Testis (tissue), 2 donors: ENCODE results near the gene BAMBI.
A peak's percentile ranks its signal among the peaks of the same experiment; 100 is the strongest.

Experiments
- CTCF ChIP-seq, 3 experiments: fragments of 450-650 bp in 2 of 3; fragments of 200-600 bp in 1 of 3; sonication (generic) in 1 of 3; IDR thresholded peaks; one replicate each; pipeline ENCODE4 v1.5.1; 2016 to 2019; ENCODE audit warnings: antibody characterized with exemption in 3 of 3, mild to moderate bottlenecking in 2 of 3, moderate library complexity in 1 of 3
- POLR2A ChIP-seq: fragments of 450-650 bp; IDR thresholded peaks from one replicate; pipeline ENCODE4 v1.6.1; 2017; ENCODE audit warnings: antibody characterized with exemption, mild to moderate bottlenecking, moderate library complexity

- peak; percentile 53 to 73 (median 57) for TF ChIP-seq CTCF (IDR thresholded peaks at IDR 0.05)
- TF ChIP-seq POLR2A: peak; percentile 36
Measured at GRCh38 chr10:28676968-28677887, at the start of gene BAMBI.
